Ammon's horn (tissue), 1 donor: ENCODE data around the gene CCDC28B.
"Not testable (repeated sequence)": the region's sequence is repeated elsewhere in the genome, so short reads cannot be mapped to it uniquely, and the experiment has no call there.

Source experiments
- DNase-seq: peaks from one replicate; pipeline ENCODE4 v3.0.0-alpha.2; 2016; ENCODE audit warnings: low spot score

CCDC28B gene

DNA sequence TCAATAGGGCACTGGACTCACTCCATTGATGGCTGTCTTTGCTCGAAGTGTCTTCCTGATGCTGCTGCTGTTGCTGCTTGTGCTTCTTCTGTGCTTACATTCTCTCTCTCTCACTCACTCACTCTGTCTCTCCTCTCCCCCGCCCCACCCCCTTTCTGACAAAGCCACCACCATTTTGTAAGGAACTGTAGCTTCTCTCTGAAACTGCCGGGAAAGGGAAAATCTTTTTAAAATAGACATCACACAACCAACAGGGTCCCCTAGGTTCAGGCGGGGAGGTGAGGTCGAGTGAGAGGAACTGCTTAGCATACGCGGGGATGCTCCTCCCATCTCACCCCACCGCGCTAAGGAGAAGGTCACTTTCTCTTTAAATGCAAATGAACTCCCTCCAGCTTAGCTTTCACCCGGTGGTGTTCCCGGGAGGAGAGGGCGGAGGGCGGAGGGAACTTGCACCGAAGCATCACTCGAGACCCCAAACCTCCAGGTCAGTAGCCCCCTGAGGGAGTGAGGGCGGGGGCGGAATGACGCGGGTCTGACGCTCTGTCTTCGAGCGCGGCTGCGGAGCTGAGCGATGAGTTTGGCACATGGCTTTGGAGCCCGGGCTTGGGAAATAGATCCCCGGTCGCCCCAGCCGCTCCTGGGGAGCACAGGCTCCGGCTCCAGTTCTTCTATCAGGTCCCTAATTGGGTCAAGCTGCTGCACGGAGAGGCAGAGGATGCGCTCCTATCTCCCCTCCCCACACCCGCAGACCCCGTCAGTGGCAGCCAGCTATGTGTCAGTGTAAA is at the start of gene CCDC28B:
TSS of gene CCDC28B (plus strand) at position 370 of the 785 bp plus-strand sequence. CDS start 1,341 bp downstream, outside the sequence.
- DNase-seq = peak; percentile 76

DNA sequence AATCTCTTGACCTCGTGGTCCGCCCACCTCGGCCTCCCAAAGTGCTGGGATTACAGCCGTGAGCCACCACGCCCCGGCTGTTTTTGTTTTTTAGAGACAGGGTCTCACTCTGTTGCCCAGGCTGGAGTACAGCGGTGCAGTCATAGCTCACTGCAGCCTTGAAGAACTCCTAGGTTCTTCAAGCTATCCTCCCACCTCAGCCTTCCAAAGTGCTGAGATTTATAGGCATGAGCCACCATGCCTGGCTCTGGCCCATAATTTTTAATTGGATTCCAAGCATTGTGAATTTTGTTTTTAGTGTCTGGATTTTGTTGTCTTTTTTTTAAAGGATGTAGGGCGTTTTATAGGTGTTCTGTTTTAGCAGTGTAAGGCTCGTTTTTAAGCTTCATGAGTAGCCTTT is 49.5 kb upstream of the CCDC28B start:
- no peak for DNase-seq

DNA sequence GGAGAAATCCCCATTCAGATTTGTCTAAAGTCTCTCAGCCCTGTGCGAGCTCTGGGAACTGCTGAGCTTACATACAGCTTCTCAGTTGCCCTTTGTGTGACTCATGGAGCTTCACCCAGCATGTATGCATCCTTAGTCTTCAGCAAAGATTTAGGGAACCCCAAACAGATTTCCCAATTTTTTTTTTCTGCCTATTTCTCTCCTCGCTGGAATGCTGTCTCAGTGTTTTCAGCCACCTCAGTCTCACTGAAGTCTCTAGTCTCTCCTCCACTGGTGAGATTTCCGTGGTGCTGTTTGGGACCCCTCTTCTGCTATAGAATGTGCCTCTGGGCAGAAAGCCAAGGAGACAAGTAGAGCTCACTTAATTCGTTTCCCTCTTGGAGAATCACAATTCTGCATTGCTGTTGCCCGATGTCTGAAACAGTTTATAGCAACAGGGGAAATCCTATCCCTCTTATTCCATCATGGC is 49.0 kb upstream of the CCDC28B start:
- no peak for DNase-seq

DNA sequence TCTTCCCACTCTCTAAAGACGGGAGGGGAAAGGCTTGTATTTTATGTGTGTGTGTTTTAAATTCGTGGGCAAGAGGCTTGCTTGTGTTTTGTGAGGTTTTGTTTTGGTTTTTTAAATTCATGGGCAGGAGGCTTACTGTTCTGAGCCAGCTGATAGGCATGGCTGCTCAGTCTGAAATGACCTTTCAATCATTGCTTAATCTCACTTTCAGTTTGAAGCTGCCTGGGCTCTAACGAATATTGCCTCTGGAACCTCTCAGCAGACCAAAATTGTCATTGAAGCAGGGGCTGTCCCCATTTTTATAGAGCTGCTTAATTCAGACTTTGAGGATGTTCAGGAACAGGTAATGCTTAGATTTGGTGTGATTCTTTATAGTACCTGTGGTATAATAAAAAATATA is 41.2 kb upstream of the CCDC28B start:
- no peak for DNase-seq

DNA sequence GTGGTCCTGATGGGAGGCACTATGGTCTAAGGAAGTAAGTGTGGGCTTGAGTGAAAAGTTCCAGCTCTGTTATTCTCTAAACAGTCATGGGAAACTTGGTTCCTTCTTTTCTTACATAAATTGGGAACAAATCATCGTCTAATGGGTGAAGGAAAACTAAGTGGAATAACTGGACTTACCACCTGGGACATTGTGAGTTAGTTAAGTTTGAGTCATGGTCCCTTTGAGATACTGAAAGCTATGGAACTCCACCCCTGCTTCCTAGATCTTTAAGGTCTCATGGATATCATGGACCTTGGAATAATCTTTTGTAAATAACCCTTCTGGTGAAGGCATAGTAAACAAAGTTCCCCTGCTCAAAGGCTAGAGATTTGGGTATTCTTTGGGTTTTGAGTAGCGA is 37.0 kb upstream of the CCDC28B start:
- no peak for DNase-seq

DNA sequence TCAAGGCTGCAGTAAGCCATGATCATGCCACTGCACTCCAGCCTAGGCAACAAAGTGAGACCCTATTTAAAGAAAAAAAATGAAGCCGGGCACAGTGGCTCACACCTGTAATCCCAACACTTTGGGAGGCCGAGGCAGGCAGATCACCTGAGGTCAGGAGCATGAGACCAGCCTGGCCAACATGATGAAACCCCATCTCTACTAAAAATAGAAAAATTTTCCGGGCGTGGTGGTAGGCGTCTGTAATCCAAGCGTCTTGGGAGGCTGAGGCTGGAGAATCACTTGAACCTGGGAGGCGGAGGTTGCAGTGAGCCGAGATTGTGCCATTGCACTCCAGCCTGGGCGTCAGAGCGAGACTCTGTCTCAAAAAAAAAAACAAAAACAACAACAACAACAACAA is 34.8 kb upstream of the CCDC28B start:
- not testable (repeated sequence) for DNase-seq

DNA sequence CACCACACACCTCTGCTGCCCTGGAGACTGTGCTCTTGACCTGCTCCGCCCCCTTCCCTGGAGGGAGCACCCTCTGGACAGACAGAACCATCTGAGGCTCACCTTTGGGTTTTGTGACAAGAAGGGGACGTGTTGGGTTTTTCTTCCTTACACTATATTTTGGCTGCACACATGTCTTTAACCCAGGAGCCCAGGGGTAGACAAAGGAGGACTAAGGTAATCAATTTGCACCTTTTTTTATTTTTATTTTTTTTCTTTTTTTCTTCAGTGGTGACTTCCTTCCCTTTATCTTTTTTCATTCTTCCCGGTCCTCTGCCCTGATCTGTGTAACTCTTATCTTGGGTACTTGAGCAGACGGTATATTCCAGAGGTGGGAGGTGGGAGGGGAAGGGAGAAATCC is 29.4 kb upstream of the CCDC28B start:
- DNase-seq = no peak

DNA sequence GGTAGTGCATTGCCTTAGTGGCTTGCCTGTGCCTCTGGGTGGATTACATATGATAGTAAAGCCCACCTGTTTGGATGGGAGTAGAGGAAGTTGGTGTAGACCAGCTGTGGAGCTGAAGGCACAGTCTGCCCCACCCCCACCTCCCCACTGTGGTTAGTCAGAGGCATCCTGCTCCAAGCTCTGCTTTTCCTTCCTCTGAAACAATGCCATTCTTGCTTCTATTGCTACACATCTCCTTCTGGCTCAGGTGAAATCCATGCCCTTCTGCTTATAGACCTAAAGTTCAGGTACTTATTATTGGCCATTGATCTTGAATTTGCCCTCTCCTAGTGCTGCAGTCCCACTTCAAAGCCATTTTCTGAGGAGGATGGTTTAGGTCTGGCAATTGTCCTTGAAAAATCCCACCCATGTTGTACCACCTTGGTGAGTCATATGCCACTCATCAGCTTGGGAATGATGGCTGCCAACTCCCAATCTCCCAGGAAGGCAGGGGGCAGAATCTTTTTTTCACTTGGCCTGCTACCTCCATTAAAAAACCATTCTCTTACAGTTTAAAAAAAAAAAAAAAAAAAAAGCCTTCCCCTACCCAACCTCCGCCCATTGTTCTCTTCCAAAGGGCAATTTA is 27.7 kb upstream of the CCDC28B start:
- no peak for DNase-seq

DNA sequence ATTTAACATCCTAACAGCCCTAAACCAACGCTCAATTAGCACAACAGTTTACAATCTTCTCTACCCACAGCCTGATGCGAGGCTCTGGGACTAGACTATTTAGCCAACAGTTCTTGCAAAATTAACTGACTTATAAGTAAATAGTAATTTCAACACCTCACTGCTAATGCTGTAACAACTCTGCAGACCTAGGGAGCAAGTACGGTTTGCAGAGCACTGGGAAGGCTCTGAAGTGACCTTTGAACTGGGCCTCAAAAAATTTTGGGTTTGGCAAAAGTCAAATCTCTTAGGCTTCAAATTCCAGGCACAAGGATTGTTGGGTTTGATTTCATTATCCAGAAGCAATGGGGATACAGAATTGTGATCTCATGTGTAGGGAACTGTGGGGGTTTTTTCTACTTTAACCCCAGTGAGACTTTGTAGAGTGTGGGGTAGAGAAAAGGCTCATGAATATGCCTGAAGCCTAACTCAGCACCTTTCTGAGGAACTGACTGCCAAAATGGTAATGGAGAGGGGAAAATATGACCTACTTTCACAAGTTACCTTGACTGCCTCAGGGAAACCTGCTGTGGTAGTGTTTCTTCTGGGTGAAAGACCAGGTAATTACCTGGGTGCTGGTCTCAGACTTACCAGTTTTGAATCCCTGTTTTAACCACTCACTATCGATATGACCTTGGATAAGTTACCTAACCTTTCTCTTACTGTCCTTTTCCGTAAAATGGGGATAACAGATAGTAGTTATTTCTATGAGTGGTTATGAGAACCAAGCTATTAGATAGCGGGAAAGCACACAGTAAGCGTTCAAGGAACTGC is 21.8 kb upstream of the CCDC28B start:
- DNase-seq = no peak

DNA sequence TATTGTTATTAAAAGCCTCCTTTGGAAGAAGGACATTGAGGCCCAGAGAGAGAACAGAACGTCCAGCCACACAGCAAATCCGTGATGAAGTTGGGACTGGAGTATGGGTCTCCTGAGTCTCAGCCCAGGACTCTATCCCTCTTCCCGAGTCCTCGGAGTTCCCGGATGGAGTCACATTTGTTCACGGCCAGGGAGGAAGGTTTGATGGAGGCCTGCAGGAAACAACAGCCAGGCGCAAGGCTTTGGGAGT is 21.3 kb upstream of the CCDC28B start:
- DNase-seq = no peak

DNA sequence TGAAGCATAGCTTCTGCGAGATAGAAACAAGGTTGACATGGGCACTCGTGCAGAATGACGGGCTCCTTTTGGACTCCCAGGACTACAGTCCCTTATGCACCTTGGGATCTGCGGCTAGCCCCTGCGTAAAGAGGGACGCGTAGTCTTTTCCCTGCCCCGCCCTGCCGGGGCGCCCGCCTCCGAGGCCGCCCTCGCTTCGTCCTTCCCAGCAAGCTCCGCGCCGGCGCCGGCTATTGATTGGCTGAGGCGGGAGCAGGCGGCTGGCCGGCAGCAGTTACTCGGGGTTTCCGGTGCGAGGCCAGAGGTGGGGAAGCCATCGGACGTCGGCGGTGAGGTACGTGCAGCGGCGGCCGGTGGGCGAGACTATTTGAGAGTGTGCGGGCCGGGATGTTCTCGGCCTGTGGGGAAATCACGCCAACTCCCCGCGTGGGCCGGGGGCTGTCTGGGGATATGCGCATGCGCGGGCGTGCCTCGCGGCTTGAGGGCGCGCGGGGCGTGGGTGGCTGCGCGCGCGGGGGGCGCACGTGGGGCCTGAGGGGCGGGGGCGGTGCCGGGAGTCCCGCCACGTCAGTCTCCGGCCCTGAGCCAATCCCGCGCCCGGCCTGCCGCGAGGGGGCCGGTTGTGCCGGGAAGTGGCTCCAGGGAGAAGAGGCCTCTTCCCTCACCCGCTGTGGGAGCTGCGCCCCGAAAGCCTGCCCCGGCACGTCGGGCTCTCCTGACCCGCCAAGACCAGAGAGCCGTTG is 20.8 kb upstream of the CCDC28B start, which contains the start of gene TXLNA:
TSS of gene TXLNA (plus strand) at position 233 of the 743 bp plus-strand sequence. CDS start 671 bp downstream, outside the sequence.
- peak; percentile 92 for DNase-seq

DNA sequence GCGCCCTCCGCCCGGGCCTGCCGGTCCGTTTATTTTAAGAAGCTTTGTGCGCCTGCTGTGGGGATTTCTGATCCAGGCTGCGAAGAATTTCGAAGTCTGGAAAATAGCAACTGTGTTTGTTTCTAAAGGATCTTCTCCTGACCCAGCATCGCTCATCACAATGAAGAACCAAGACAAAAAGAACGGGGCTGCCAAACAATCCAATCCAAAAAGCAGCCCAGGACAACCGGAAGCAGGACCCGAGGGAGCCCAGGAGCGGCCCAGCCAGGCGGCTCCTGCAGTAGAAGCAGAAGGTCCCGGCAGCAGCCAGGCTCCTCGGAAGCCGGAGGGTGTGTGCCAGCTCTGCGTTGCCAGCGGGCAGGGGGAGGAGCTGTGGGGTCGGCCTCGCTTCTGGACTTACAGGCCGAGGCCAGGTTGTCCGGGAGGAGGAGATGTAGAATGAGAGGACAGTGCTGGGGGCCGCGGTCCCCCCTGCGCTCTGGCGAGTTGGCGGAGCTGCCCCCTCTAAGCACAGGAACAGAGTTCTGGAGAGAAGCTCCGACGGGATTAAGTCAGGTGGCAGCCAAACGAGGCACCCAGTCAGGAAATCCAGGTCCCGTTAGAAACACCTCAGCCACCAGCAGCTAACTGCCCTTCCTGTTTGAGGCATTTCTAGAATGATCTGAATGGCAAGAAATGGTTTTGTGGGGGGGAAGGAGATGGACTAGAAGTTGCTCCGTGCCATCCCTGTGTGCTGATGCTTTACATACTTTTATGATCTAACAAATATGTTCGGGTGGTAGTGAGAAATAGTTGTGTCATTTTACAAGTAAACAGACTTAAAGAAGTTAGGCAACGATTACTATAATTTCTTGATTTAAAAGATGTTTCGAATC is 20.0 kb upstream of the CCDC28B start:
- peak; percentile 43 for DNase-seq

DNA sequence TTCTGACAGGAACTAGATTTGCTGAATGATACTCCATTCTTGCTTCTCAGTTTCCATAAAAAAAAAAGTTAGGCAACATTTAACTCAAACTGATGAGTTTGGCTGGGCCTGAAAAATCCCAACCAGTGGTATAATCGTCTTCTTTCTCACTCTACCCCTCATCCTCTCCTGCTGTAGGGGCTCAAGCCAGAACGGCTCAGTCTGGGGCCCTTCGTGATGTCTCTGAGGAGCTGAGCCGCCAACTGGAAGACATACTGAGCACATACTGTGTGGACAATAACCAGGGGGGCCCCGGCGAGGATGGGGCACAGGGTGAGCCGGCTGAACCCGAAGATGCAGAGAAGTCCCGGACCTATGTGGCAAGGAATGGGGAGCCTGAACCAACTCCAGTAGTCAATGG is 19.3 kb upstream of the CCDC28B start:
- no peak for DNase-seq

DNA sequence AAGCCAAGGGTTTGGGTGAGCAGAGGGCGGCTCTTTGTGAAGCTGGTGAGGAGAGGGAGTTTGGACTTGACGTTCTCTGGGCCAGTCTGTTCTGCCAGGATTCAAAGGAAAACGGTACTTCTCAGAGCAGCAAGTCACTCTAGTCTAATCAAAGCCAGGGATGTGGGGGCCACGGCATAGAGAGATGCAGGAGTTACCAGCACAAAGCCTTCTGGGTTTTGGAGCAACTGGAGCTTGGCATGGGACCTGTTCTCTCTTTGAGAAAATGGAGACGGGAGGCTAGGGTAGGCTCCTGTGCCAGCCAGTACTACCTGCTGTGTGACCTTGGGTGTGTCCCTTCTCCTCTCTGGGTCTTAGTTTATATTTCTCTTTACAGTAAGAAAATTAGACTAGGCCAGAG is 18.8 kb upstream of the CCDC28B start:
- no peak for DNase-seq

DNA sequence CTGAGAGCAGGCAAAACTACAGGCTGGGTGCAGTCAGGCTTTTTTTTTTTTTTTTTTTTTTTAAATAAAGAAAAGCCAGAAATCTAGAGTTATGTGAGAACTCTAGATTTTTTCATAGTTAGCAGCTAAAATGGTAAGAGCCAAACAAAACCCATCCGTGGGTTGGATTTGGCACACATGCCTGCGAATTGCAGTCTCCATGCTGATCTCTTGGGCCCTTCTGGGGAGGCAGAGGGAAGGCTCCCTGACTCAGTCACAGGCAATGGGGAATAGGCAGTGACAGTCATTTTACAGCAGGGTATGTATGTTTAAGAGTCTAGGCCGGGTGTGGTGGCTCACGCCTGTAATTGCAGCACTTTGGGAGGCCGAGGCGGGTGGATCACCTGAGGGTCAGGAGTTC is 18.3 kb upstream of the CCDC28B start:
- no peak for DNase-seq

DNA sequence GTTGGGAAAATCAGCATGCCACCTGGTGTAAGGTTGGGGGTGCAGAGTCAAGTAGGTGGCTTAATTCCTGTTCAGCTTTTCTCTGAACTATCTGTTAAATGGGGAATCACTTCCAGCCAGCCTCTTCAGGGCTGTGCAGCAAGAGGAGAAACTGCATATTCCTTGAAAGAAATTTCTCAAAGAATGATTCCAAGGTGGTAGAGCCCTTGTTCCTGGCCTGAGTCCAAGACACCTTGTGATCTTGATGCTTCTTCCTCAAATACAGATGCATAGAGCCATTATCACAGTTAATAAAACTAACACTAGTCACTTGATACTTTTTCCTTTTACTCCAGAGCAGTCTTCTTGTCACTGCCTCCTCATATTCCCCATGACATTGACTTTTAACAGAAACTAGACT is 15.7 kb upstream of the CCDC28B start:
- DNase-seq = no peak

DNA sequence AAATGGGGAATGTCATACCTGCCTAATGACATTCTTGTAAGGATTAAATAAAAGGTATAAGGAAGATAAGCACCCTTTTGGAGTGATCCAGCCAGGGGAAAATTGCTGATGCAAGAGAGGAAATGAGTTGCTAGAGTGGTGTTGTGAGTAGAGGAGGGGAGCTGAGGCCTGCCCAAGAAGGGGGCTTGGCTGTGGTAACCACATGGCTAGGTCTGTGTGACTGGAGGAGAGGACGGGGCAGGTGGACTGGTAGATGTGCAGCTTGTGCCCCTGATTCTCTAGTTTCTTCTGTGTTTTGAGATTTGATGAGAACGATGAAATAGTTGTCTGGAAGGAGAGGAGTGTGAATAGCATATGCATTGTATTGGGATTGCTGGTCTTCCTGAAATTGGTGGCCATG is 14.3 kb upstream of the CCDC28B start:
- DNase-seq = no peak

DNA sequence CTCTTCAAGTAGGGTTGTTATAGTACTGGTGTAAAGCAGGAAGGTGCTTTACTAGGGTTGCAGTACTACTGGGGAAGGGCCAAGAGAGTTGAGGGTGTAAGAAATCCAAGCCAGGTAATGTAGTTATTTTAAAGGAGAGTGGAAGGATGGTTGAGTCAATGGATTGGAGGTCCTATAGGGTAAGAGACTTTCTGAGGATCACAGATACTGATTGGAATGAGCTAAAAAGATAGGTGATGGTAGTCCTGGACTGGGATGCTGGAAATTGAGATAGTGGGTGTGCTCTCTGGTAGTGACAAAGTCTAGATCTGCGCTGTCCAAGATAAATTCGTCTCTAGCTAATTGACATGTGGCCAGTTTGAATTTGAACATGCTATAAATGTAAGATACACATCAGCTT is 13.9 kb upstream of the CCDC28B start:
- no peak for DNase-seq

DNA sequence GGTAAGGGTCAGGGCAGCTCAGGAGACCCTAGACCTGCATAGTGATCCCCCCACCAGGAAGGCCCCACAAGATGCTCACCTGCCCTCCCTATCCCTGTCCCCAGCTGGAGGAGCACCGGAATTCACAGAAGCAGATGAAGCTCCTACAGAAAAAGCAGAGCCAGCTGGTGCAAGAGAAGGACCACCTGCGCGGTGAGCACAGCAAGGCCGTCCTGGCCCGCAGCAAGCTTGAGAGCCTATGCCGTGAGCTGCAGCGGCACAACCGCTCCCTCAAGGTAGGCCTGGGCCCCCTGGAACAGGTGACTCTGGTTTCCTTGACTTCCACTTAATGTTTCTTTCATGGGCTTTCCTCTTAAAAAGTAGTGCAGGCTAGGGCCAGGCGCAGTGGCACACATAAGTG is 12.5 kb upstream of the CCDC28B start:
- no peak for DNase-seq

DNA sequence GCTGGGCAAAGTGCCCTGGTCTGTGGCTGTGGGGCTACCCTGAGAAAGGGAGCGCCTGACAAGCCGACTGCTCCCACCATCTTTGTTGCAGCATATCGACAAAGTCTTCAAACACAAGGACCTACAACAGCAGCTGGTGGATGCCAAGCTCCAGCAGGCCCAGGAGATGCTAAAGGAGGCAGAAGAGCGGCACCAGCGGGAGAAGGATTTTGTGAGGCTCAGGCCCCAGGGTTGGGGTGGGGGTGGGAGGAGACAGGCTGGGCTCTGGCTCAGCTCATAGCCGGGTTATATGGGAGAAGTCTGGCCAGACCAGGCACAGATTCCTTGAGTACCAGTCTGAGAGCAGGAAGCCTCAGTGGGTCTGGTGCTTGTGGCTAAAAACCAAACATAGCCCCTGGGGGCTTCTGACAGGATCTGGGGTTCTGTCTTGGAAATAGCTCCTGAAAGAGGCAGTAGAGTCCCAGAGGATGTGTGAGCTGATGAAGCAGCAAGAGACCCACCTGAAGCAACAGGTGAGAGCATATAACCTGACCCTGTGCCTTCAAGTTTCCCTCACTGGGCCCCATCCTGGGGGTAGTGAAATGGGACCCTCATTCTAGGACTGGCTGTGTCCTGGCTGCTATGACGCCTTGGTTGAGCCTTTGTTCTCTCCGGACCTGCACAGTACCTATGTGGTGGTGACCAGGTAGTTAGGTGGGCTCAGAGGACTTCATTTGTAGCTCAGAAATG is 8.0 kb upstream of the CCDC28B start:
- no peak for DNase-seq

DNA sequence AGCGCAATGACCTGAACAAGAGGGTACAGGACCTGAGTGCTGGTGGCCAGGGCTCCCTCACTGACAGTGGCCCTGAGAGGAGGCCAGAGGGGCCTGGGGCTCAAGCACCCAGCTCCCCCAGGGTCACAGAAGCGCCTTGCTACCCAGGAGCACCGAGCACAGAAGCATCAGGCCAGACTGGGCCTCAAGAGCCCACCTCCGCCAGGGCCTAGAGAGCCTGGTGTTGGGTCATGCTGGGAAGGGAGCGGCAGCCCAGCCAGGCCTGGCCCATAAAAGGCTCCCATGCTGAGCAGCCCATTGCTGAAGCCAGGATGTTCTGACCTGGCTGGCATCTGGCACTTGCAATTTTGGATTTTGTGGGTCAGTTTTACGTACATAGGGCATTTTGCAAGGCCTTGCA is 5.4 kb upstream of the CCDC28B start:
- DNase-seq = no peak
